ENCODE measurements around the gene FAM228B.

DNA sequence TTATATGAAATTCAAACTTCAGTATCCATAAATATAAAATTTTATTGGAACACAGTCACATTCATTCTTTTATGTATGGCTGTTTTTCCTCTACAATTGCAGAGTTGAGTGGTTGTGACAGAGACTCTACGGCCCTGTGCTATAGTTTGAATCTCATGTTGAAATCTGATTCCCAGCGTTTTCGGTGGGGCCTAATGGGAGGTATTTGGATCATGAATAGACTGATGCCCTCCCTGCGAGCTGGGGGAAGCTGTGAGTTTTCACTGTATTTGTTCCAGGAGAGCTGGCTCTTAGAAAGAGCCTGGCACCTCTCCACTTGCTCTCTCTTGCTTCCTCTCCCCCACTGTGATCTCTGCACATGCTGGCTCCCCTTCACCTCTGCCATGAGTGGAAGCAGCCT, 1.8 kb upstream of the FAM228B start:
- TF ChIP-seq ZNF274 (IDR thresholded peaks at IDR 0.05; ENCODE audit: low read depth, low read length) = no peak
- no peak for TF ChIP-seq YY1 (IDR thresholded peaks at IDR 0.05; ENCODE audit: insufficient read depth, insufficient read length)

Data from NT2/D1 (cell line).